ENCODE data around the gene KIAA1217. TPM values are rescaled to one million over a fixed set of nuclear protein-coding genes. Genes with fewer than 3 reads are reported as not detected.

Gene KIAA1217
- total and polyA plus RNA-seq, 7 experiments from 2014 or later = 0.03 to 2.1 (median 0.15) TPM; not detected in 4

DNA sequence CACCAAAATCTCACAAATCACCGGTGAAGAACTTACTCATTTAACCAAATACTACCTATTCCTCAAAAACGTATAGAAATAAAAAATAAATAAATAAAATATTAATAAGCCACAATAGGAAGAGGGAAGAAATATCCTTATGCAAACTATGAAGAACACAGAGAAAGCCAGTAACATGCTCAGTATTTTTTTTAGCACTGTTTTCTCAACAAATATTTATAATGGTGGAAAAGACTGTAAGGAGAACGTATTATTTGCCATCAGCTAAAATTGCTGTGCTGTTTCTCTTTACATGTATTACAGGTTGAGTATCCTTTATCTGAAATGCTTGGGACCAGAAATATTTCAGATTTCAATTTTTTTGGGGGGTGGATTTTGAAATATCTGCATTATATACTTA is 21.0 kb downstream of the KIAA1217 start:
- no peak overlapping the region for H3K4me3 Mint-ChIP-seq
- H3K27me3 Mint-ChIP-seq = peaks cover 3 to 11% (median 9%) of the 10 kb centered on the region in 5 donors
- H3K27ac Mint-ChIP-seq = no peak overlapping the region
- DNase-seq (no peak), ATAC-seq (no peak)
- Histone ChIP-seq H3K36me3 (ENCODE audit: control insufficient read depth in 2 of 3, insufficient read depth in 3 of 3, low read length in 3 of 3) (no peaks in the 10 kb centered on the region), H3K4me3 (ENCODE audit: low read length) (no peak overlapping the region), H3K9me3 (ENCODE audit: control insufficient read depth in 2 of 3, low read length in 3 of 3) (no peaks in the 10 kb centered on the region), H3K27ac (ENCODE audit: low read depth, low read length) (no peak overlapping the region), H3K27me3 (ENCODE audit: control insufficient read depth in 2 of 2, insufficient read depth in 2 of 2, low read length in 2 of 2) (no peaks in the 10 kb centered on the region), H3K4me1 (ENCODE audit: control insufficient read depth in 2 of 2, insufficient read depth in 2 of 2, low read length in 2 of 2) (no peaks in the 10 kb centered on the region)
- POLR2A ChIA-PET = no interaction called here
- intact Hi-C loops (cut with micrococcal nuclease) = no loop called here
- H3K4me1 Mint-ChIP-seq = no peaks in the 10 kb centered on the region
- no peaks in the 10 kb centered on the region for H3K36me3 Mint-ChIP-seq
- CTCF ChIA-PET = no interaction called here
- no peaks in the 10 kb centered on the region for H3K9me3 Mint-ChIP-seq

GRCh38 chr10:24231200-24231599 is 22.3 kb downstream of the KIAA1217 start:
- no peak overlapping the region for H3K27ac Mint-ChIP-seq
- no peak overlapping the region for H3K4me3 Mint-ChIP-seq
- ATAC-seq (no peak), DNase-seq (no peak)
- no peaks in the 10 kb centered on the region for H3K9me3 Mint-ChIP-seq
- H3K9me3 ChIP-seq (ENCODE audit: control insufficient read depth in 2 of 3, low read length in 3 of 3) = no peaks in the 10 kb centered on the region
- H3K36me3 ChIP-seq (ENCODE audit: control insufficient read depth in 2 of 3, insufficient read depth in 3 of 3, low read length in 3 of 3) = no peaks in the 10 kb centered on the region
- intact Hi-C loops (cut with micrococcal nuclease) = no loop called here
- no peak overlapping the region for H3K4me3 ChIP-seq (ENCODE audit: low read length)
- H3K36me3 Mint-ChIP-seq = no peaks in the 10 kb centered on the region
- no peaks in the 10 kb centered on the region for H3K27me3 ChIP-seq (ENCODE audit: control insufficient read depth in 2 of 2, insufficient read depth in 2 of 2, low read length in 2 of 2)
- H3K4me1 ChIP-seq (ENCODE audit: control insufficient read depth in 2 of 2, insufficient read depth in 2 of 2, low read length in 2 of 2) = no peaks in the 10 kb centered on the region
- ChIA-PET POLR2A (no interaction called here), CTCF (no interaction called here)
- no peak overlapping the region for H3K27ac ChIP-seq (ENCODE audit: low read depth, low read length)
- H3K4me1 Mint-ChIP-seq = no peaks in the 10 kb centered on the region
- peaks cover 3 to 11% (median 9%) of the 10 kb centered on the region in 5 donors for H3K27me3 Mint-ChIP-seq

- H3K27ac Mint-ChIP-seq = no peak overlapping the region
- no peak overlapping the region for H3K27ac ChIP-seq (ENCODE audit: low read depth, low read length)
- H3K4me3 ChIP-seq (ENCODE audit: low read length) = no peak overlapping the region
- intact Hi-C loops (cut with micrococcal nuclease) = no loop called here
- DNase-seq = no peak
- H3K27me3 ChIP-seq (ENCODE audit: control insufficient read depth in 2 of 2, insufficient read depth in 2 of 2, low read length in 2 of 2) = no peaks in the 10 kb centered on the region
- H3K36me3 Mint-ChIP-seq = no peaks in the 10 kb centered on the region
- H3K27me3 Mint-ChIP-seq = peaks cover 15 to 34% (median 18%) of the 10 kb centered on the region in 5 donors
- H3K9me3 Mint-ChIP-seq = peaks cover 0 to 5% (median 0%) of the 10 kb centered on the region in 11 donors
- no peak overlapping the region for H3K4me3 Mint-ChIP-seq
- no peak for ATAC-seq
- no peaks in the 10 kb centered on the region for H3K36me3 ChIP-seq (ENCODE audit: control insufficient read depth in 2 of 3, insufficient read depth in 3 of 3, low read length in 3 of 3)
- no peaks in the 10 kb centered on the region for H3K4me1 ChIP-seq (ENCODE audit: control insufficient read depth in 2 of 2, insufficient read depth in 2 of 2, low read length in 2 of 2)
- no peaks in the 10 kb centered on the region for H3K9me3 ChIP-seq (ENCODE audit: control insufficient read depth in 2 of 3, low read length in 3 of 3)
- ChIA-PET POLR2A (no interaction called here), CTCF (no interaction called here)
- no peaks in the 10 kb centered on the region for H3K4me1 Mint-ChIP-seq
These were observed 25.8 kb downstream of the KIAA1217 start for GRCh38 chr10:24234784-24235183.

DNA sequence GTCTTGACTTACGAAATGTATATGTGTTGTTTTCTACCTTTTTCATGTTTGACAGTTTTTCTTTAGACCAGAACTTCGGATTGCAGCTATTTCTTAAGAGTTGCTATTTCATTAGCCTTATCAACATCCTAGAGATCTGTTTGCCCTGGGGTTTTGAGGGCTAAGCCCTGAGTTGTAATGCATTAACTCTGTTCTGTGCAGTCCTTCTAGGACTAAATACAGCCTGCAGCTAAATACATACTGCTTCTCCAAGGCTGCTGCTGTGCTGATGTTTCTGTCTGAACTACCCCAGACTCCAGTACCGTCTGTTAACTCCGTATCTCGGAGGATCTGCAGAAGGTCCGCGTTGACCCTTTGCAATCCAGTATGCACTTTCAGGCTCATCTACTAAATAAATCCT is 26.5 kb downstream of the KIAA1217 start:
- ChIA-PET POLR2A (no interaction called here), CTCF (no interaction called here)
- ATAC-seq = no peak

DNA sequence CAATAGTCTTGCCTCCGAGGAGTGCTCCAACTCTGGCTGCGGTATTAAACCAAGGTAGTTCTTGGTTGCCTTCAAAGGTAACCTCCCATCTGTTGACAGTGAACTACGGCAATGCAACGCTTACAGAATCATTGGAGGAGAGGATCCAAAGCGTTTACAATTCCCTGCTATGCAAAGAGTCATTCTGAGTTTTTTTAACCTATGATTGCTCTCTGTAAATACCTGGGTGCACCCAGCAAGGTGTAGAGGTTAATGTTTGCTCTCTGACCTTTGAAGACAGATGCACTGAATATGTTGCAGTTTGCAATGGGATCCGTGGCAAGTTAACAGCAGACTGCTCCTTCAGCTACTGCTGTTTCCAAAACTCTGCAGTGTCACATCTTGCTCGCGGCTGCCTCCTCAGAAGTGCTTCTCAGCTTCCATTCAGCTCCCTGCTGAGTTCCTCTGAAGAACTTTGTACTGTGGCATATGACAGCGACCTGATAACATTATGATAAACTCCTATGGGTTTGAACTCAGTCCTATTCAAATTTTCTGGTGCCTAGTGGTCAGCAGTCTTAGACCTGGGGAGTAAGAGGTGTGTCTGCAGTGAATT is 29.0 kb downstream of the KIAA1217 start:
- no peaks in the 10 kb centered on the region for H3K4me1 Mint-ChIP-seq
- ChIA-PET POLR2A (no interaction called here), CTCF (no interaction called here)
- H3K27me3 ChIP-seq (ENCODE audit: control insufficient read depth in 2 of 2, insufficient read depth in 2 of 2, low read length in 2 of 2) = no peaks in the 10 kb centered on the region
- peaks cover 16 to 27% (median 21%) of the 10 kb centered on the region in 5 donors for H3K27me3 Mint-ChIP-seq
- H3K36me3 Mint-ChIP-seq = no peaks in the 10 kb centered on the region
- ATAC-seq (no peak), DNase-seq (no peak)
- no peaks in the 10 kb centered on the region for H3K9me3 ChIP-seq (ENCODE audit: control insufficient read depth in 2 of 3, low read length in 3 of 3)
- no peak overlapping the region for H3K4me3 Mint-ChIP-seq
- no peak overlapping the region for H3K4me3 ChIP-seq (ENCODE audit: low read length)
- H3K27ac Mint-ChIP-seq = no peak overlapping the region
- no peak overlapping the region for H3K27ac ChIP-seq (ENCODE audit: low read depth, low read length)
- H3K36me3 ChIP-seq (ENCODE audit: control insufficient read depth in 2 of 3, insufficient read depth in 3 of 3, low read length in 3 of 3) = no peaks in the 10 kb centered on the region
- intact Hi-C loops (cut with micrococcal nuclease) = no loop called here
- H3K9me3 Mint-ChIP-seq = peaks cover 0 to 5% (median 0%) of the 10 kb centered on the region in 11 donors
- no peaks in the 10 kb centered on the region for H3K4me1 ChIP-seq (ENCODE audit: control insufficient read depth in 2 of 2, insufficient read depth in 2 of 2, low read length in 2 of 2)

More for the DNA sequence above, 26.5 kb downstream of the KIAA1217 start:
- Histone ChIP-seq H3K4me3 (ENCODE audit: low read length) (no peak overlapping the region), H3K27ac (ENCODE audit: low read depth, low read length) (no peak overlapping the region), H3K36me3 (ENCODE audit: control insufficient read depth in 2 of 3, insufficient read depth in 3 of 3, low read length in 3 of 3) (no peaks in the 10 kb centered on the region), H3K4me1 (ENCODE audit: control insufficient read depth in 2 of 2, insufficient read depth in 2 of 2, low read length in 2 of 2) (no peaks in the 10 kb centered on the region), H3K9me3 (ENCODE audit: control insufficient read depth in 2 of 3, low read length in 3 of 3) (no peaks in the 10 kb centered on the region), H3K27me3 (ENCODE audit: control insufficient read depth in 2 of 2, insufficient read depth in 2 of 2, low read length in 2 of 2) (no peaks in the 10 kb centered on the region)
- Mint-ChIP-seq H3K4me1 (no peaks in the 10 kb centered on the region), H3K27ac (no peak overlapping the region), H3K4me3 (no peak overlapping the region), H3K36me3 (no peaks in the 10 kb centered on the region), H3K9me3 (peaks cover 0 to 5% (median 0%) of the 10 kb centered on the region in 11 donors), H3K27me3 (peaks cover 15 to 34% (median 21%) of the 10 kb centered on the region in 5 donors)
- DNase-seq = no peak
- intact Hi-C loops (cut with micrococcal nuclease) = no loop called here

GRCh38 chr10:24238519-24239247 is 29.7 kb downstream of the KIAA1217 start:
- ChIA-PET CTCF (no interaction called here), POLR2A (no interaction called here)
- Mint-ChIP-seq H3K36me3 (no peaks in the 10 kb centered on the region), H3K9me3 (peaks cover 0 to 5% (median 0%) of the 10 kb centered on the region in 11 donors), H3K27ac (no peak overlapping the region), H3K27me3 (peaks cover 16 to 27% (median 21%) of the 10 kb centered on the region in 5 donors), H3K4me3 (no peak overlapping the region), H3K4me1 (no peaks in the 10 kb centered on the region)
- Histone ChIP-seq H3K4me1 (ENCODE audit: control insufficient read depth in 2 of 2, insufficient read depth in 2 of 2, low read length in 2 of 2) (no peaks in the 10 kb centered on the region), H3K4me3 (ENCODE audit: low read length) (no peak overlapping the region), H3K27me3 (ENCODE audit: control insufficient read depth in 2 of 2, insufficient read depth in 2 of 2, low read length in 2 of 2) (no peaks in the 10 kb centered on the region), H3K36me3 (ENCODE audit: control insufficient read depth in 2 of 3, insufficient read depth in 3 of 3, low read length in 3 of 3) (no peaks in the 10 kb centered on the region), H3K9me3 (ENCODE audit: control insufficient read depth in 2 of 3, low read length in 3 of 3) (no peaks in the 10 kb centered on the region), H3K27ac (ENCODE audit: low read depth, low read length) (no peak overlapping the region)
- DNase-seq = no peak
- intact Hi-C loops (cut with micrococcal nuclease) = no loop called here
- no peak for ATAC-seq
